Dermis blood vessel endothelial cell (primary cell): ENCODE data around the gene ELN. TPM values are rescaled to one million over a fixed set of nuclear protein-coding genes. Genes with fewer than 3 reads are reported as not detected.
"Not testable (repeated sequence)": the region's sequence is repeated elsewhere in the genome, so short reads cannot be mapped to it uniquely, and the experiment has no call there.

Experiments
- DNase-seq: peaks from one replicate; pipeline ENCODE4 v3.0.0; 2010
- total RNA-seq: library from RNA; depleted of rRNA; stranded (reverse); fragments of >200 nt; gene quantifications from 2 replicates; pipeline ENCODE4 v1.2.3, GENCODE V29; 2014

Gene ELN
- total RNA-seq, 1 donor from 2014 or later = 5.4 TPM

DNA sequence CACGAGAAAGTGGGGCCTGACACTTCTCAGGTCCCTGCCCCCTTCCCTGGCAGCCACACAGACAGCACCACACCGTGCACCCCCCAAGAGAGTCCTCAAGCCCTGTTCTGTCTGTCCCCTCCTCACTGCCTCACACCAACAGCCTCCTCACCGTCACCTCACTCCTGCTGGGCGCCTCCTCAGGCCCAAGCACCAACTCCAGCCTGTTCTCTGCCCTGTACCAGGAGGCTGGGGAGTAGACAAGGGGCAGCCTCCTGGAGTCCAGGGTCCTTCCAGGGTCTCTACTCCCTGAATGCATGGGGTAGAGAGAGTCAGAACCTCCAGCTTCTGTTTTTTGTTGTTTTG lies 26.9 kb upstream of the ELN start:
- DNase-seq = no peak

DNA sequence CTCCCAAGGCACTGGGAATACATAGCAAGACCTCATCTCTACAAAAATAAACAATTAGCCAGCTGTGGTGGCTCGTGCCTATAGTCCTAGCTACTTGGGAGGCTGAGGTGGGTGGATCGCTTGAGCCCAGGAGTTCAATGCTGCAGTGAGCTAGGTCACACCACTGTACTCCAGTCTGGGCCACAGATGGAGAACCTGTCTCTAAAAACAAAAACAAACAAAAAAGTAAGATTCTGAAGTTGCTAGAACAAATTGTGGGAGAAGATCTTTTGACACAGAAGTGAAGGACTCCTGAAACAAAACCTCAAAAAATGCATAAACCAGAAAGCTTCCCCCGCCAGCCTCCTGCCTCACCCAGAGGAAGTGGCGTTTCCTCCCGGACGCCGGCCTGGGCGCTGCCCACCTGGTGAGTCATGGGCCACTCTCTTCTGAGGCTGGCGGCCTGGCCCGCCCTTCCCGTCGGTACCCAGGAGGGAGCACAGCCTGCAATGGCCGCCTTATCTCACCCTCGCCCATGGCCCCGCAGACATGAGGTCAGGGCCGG lies 25.4 kb upstream of the ELN start:
- DNase-seq = peak; percentile 82

DNA sequence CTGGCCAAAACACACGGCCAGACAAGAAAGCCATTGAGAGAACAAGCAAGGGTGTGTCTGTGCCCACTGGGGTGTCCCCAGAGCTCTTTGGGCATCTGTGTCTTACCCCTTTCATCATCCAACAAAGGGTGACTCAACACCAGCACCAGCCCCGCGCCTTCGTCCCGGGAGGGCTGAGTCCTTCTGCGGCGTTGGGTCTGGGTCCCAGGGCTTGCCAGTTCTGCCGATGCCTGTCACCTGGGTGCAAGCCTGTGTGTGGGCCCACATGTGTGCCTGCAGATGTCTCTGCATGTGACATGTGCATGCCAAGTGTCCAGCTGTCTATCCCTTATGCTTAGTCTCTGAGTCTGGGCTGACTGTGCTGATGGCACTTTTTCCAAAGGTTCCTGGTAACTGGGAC lies 24.4 kb upstream of the ELN start:
- no peak for DNase-seq

DNA sequence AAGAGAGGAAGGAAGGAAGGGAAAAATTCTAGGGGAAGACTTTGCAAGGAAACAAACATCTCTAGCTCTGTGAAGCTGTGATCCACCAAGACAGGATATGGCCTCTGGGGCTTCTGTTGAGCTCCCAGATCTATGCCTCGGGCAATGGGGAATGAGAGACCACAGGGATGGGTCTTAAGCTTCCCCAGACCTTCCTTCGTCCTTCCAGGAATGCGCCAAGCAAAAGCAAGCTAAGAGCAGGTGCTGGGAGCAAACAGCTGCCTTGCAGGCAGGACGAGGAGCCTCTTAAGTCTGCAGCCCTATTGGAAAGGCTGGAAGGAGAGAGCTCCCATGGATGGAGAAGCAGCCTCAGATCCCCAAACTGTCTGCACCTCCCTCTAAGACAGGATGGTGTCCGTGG lies 21.9 kb upstream of the ELN start:
- no peak for DNase-seq

DNA sequence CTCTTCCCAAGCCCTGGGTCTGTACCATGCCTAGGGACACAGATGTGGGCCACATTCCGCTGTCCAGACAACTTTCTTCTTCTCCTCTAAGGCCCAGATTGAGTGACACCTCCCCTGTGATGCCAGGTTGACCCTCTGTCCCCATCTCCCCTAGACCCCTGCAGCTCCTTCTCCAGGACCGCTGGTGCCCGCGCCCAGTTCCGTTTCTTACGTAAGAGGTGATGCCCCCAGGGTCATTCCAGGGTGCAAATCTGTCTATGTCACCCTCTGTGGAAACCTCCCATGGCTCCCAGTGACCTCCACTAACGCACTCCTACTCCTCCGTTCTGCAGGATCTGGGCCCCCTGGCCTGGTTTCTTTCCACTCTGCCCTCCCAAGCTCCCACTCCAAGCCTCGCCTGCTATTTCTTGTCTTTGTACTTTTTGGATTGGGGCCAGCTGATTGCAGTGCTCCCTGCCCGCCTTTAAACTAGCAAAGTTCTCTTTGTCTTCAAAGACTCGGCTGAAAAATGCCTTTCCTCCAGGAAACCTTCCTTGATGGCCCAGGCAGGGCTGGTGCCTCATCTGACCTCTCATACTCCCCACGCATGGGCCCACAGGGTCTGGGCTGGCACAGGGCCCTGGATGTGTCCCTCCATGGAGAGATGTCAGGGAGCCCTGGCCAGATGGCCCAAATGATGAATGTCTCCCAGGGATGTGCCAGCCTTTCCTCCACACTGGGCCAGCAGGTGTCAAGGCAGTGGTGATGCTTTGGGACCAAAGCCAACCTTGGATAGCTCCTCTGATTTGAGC lies 21.3 kb upstream of the ELN start:
- DNase-seq = peak; percentile 69

DNA sequence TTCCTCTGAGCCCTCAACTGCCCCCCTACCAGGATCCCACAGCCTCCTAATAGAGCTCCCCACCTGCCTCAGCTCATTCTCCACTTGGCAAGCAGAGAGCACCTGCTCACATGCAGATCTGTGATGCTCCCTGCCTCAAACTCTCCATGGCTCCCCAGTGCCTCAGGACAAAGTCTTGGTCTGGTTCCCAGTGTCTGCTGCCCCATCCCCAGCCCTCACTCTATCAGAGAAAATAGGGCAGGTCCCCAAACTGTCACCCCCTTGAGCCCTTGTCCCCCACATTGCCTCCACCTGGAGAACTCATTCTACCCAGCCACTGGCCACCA lies 20.8 kb upstream of the ELN start:
- DNase-seq = no peak

DNA sequence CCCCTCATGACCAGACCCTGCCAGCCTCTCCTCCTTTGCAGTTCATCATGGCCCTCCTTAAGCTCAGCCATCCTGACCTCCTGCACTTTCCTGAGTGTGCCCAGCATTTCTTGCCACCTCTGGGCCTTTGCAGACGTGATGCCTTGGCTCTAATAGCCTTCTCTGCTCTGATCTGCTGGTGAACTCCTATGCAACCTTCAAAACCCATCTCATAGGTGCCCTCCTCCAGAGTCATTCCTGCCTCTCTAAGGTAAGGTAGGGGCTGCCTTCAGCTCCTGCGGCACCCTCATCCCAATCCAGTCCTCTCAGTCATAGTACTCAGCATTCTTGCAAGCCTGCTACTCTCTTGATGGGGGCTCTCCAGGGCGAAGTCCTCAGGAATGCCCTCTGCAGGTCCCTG lies 19.3 kb upstream of the ELN start:
- DNase-seq = no peak

DNA sequence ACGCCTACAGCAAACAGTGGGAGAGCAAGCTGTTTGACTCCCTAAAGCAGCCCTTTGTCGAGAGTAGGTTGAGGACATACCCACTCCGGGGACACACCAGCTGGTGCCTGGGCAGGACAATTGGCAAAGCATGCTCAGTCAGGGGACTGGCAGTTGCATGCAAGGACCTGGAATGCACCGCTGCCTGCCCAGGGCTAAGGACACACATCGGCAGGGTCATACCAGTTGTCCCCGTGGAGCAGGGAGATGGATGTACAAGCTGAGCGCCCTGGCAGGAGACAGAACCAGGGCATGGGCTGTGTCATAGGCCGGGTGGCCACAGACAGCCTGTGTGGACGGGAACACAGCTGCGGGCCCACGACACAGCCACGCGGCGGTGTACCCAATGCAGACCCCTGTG lies 18.3 kb upstream of the ELN start:
- no peak for DNase-seq

DNA sequence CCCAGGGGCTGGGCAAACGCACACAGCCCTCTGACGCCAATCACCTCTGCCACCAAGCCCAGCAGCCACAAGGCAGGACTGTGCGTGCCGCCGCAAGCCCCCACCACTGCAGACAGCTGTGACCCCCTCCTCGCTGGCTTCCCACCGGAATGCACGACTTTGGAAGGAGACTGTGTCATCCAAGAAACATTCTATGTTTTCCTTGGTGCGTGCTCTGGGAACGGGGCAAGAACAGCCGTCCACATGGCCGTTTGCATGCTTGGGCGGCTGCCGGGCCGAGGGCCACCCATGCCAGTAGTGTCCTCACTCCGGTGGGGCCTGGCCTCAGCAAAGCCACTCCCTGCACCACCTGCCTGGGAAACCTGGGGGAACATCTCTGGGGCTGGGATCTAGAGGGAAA lies 17.6 kb upstream of the ELN start:
- DNase-seq = no peak

DNA sequence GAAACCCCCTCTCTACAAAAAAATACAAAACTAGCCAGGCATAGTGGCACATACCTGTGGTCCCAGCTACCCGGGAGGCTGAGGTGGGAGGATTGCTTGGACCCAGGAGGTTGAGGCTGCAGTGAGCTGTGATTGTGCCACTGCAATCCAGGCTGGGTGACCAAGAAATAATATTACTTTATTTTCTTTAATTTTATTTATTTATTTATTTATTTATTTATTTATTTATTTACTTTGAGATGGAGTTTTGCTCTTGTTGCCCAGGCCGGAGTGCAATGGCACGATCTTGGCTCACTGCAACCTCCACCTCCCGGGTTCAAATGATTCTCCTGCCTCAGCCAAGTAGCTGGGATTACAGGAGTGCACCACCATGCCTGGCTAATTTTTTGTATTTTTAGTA lies 16.6 kb upstream of the ELN start:
- DNase-seq = not testable (repeated sequence)

DNA sequence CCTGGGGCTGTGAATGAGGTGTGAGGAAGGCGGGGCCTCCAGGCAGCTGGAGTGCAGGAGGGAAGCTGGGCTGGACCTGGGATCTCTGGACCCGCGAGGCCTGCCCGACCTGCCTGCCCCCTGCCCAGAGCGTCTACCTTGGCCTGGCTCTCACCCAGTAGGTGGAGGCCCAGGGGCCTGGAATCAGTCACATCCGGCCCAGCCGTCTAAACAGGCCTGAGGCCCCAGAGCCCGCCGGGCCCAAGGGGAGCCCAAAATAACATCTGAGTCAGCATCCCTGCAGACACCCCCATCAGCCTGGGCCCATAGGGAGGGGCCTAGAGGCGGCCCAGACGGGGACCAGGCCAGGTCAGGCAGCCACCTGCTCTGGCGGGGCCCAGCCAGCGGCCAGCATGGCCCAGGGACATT lies 15.1 kb upstream of the ELN start:
- no peak for DNase-seq

DNA sequence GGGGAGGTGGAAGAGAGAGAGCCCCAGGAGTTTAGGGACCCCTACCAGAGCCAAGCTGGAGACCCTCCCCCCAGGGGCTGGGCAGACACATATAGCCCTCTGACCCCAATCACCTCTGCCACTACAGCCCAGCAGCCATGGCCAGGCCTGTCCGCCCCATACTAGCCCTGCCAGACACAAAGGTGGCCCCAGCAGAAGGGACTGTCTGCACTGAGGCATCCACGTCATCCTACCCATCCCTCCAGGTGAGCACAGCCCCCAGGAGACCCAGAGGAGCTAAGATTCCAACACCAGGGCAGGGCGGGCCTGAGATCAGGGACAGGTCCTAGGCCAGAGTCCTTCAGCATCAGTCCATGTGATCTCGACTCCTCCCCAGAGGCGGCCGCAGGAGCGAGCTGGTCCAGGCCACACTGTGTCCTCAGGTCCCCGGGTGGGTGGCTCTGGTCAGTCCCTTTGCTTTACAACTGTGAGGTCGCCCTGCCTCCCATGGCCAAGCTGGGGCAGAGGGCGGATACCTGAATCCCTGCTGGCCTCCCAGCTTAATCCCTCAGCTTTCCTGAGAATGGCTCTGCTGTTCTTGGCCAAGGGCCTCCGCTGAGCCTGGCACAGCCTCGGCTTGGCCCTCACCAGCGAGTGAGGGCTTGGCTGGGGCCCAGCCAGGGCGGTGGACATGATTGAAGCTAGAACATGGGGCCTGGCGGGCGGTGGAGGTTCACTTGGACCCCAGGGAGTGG lies 14.3 kb upstream of the ELN start:
- no peak for DNase-seq

DNA sequence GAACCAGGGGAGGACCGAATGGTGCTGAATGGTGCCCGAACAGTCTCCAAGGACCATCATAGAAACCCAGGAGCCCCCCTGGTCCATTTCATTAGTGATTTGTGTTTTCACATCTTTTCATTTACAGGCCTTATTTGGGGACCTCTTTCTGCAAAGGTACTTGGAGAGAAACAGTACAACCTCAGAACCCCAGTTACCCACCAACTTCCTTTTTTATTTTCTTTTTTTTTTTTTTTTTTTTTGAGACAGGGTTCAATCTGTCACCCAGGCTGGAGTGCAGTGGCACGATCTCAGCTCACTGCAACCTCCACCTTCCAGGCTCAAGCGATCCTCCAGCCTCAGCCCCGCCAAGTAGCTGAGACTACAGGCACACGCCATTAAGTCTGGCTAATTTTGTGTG lies 13.0 kb upstream of the ELN start:
- DNase-seq = no peak

DNA sequence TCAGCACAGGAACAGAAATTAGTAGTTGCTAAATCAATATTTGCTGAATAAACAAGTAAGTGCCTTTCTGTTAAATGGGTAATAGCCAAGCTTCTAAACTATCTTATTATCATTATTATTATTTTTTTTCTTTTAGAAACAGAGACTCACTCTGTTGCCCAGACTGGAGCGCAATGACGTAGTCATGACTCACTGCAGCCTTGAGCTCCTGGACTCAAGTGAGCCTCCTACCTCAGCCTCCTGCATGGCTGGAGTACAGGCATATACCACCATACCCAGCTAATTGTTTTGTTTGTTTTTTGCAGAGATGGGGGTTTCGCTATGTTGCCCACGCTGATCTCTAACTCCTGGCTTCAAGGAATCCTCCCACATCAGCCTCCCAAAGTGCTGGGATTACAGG lies 12.3 kb upstream of the ELN start:
- DNase-seq = no peak

DNA sequence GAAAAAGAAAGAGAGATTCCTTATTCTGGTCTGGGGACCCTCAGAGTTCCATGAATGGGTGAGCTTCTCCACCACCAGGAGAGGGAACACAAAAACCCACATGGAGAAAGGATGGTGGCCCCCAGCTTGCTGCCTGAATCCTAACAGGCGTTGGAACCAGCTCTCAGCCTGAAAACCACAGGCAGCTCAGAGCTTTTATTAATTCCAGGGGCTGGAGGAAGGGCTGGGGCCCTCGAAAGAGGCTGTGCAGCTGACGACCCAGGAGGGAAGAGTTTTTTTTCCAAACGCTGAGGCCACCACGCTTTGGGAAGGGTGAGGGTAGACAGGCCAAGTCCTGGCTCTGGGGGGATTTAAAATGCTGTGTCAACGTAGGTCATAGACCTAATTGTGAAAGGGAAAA lies 10.8 kb upstream of the ELN start:
- no peak for DNase-seq

DNA sequence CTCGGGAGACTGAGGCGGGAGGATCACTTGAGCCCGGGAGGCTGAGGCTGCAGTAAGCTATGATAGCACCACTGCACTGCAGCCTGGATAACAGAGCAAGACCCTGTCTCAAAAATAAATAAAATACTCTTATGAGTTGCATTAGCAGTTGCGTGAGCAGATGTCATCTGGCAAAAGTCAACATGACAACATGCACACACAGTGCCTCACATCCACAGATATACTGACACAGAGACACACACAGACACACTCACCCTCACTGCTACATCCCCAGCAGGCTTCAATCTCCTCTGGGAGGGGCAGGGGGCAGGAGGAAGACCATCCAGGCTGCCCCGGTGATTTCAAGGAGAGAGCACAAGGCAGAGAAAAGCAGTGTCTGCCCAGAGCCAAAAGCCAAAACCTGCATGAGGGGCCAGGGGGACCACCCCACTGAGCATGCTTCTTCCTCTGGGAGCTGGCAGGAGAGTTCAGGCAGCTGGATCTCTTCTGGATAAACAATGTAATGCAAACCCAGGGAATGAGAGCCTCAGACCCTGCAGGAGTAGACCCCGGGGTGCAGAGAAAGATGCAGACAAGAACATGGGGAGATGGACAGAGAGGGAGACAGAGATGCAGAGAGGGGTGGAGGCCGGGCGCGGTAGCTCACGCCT lies 9.6 kb upstream of the ELN start:
- no peak for DNase-seq

DNA sequence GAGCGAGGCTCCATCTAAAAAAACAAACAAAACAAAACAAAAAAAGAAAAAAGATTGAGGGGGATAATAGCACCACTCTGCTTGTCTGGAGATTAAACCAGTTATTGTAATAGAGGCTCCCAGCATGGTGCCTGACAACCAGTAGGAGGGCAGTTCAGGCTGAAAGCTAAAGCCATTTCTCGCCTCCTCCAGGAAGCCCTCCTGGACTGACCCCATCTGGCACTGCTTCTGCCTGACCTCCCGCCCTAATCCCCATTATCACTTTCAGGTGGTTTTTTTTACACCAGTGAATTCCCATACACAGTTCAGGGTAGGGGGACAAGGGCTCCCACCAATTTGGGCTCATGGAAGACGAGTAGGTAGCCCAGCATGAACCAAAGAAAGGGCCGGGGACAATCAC lies 8.8 kb upstream of the ELN start:
- DNase-seq = no peak

DNA sequence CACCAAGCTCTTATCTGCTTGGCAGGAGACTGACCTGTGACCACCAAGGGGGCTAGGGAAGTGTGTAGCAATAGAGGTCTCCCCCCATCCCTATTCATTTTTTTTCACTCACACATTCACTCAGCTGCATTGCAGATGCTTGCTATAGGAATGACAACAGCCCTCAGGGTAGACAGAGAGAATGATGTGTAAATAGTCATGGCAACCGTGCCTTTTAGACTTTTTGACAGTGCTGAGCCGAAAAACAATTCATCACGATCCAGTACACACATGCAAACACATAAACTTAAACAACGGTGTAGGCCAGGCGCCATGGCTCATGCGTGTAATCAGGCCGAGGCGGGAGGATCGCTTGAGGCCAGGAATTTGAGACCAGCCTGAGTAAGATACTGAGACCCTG lies 7.6 kb upstream of the ELN start:
- no peak for DNase-seq

DNA sequence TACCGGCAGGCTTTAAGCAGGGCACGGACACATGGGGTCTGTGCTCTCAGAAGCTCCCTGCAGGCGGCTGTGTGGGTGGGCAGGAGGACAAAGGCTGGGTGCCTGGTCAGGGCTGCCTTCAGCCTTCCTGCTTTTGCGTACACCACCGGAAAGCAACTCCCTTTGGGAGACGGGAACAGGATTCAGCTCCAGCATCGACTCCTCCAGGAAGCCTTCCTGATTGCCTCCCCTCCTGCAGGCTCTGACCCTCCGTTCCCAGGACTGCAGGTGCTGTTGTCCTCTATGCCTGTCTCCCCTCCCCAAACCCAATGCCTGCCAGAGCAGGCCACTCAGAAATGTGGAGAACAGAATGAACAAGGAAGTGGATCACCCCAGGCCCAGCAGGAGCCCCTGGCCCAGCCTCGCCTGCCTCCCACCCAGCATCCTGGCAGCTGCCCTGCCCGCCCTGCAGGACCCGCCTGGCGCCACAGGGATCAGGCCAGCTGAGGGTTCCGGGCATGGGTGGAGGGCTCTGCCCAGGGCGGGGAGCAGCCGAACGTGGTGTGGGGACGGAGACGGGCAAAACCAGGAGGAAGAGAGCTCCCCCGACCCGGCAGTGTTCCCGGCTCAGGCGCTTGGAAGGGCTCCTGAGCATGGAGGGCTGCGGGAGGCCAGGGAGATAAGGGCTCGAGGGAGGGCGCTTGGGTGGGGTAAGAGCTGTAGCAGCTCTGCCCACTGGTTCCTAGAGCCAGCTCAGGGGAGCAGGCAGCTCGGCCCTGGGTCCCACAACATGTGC lies 6.2 kb upstream of the ELN start:
- no peak for DNase-seq

DNA sequence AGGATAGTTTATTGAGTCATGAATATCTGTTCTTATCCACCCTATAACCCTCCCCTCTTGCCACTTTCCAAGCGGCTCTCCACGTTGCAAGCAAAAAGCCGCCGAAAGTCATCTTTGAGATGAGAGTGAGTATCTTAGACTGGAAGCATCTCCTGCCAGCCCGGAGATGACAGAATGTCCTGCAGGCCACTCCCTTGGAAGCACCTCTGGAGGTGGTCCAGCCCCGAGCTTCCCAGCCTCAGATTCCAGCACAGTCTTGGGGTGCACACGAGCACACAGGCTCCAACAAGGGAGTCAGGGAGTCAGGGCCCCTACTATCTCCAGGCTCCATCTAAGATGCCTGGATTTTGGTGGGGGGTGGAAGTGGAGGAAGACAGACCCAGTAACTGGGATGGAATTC lies 5.5 kb upstream of the ELN start:
- DNase-seq = no peak

DNA sequence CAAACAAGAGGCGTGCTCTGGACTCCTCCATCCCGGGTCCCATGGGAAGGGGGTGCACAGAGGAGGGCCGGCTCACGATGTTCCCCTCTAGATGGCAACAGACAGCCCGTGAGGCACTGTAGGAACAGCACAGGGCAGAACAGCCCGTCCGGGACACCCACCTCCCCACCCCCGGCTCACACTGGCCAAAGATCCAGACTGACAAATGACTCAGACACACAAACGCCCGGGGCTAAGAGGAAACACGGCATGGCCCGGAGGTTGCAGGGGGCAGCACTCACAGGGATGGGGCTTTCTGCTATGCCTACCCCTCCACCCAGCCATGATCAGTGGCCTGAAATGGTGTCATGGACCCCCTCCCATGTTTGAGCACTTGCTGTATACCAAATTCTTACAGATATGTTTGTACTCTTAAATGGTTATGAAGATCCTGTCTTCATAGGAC lies 4.9 kb upstream of the ELN start:
- DNase-seq = peak; percentile 73

DNA sequence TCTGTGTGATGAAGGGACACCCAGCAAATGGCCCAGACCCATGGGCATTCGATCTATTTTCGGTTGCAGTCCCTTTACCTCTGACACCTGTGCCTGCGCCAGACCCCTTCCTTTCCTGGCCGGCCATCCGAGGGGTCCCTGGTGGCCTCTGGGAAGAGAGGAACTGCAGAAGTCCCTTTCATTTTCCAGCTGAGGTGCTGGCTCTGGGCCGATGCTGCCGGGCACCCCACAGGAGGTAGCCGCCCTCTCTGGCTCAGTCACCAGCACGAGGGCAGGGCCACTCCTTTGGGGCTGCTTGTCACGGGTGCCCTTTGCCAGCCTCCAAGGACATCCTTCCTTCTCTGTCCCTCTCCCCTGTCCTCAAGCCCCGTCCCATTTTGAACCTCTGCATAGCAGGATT lies 4.2 kb upstream of the ELN start:
- DNase-seq = no peak

DNA sequence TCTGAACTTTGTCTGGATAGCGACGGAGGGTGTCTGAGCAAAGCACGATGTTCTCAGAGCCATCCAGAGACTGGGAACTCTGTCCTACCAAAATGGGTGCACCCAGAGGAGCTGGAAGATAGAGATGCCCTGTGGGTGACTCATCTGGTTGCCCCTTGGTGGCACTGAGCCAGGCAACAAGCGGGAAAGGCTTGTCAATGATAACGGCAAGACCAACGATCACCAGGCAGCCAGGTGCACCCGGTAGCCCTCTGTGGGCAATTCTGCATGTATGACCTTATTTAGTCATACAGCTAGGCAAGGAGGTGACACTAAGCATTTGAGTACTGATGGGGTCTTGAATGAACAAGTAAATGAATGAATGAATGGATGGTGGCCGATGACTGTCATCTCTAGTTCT lies 2.8 kb upstream of the ELN start:
- no peak for DNase-seq
